ENCODE results near the gene EML5. TPM values are rescaled to one million over a fixed set of nuclear protein-coding genes. Genes with fewer than 3 reads are reported as not detected.

Gene EML5
- total RNA-seq, 1 donor from 2014 or later = not detected

DNA sequence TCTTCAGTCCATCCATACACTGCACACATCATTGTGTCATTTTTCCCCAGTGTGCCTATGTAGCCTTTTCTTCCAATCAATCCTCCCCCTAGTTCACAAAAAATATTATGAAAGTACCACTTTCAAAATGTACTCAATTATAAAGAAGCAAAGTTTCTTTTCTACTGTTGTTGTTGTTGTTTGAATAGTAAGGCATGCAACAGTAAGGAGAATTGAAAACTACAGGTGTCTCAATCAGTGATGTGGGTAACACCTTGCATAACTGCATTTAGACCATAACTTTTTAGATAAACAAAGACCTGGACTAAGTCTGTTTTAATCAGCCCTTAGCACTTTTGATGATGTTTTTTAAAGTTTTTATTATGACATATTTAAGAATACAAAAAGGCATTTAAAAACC is 104.4 kb downstream of the EML5 start:
- no peak for DNase-seq (ENCODE audit: low spot score)
- Mint-ChIP-seq H3K27me3 (ENCODE audit: low read depth) (peaks cover 11% of the 10 kb centered on the region), H3K9me3 (ENCODE audit: low read depth) (no peaks in the 10 kb centered on the region), H3K4me3 (ENCODE audit: unreplicated experiment) (no peak overlapping the region), H3K4me1 (ENCODE audit: low read depth) (no peaks in the 10 kb centered on the region), H3K27ac (ENCODE audit: unreplicated experiment) (no peak overlapping the region), H3K36me3 (ENCODE audit: low read depth) (no peaks in the 10 kb centered on the region)
- TF ChIP-seq, protein P1, sequence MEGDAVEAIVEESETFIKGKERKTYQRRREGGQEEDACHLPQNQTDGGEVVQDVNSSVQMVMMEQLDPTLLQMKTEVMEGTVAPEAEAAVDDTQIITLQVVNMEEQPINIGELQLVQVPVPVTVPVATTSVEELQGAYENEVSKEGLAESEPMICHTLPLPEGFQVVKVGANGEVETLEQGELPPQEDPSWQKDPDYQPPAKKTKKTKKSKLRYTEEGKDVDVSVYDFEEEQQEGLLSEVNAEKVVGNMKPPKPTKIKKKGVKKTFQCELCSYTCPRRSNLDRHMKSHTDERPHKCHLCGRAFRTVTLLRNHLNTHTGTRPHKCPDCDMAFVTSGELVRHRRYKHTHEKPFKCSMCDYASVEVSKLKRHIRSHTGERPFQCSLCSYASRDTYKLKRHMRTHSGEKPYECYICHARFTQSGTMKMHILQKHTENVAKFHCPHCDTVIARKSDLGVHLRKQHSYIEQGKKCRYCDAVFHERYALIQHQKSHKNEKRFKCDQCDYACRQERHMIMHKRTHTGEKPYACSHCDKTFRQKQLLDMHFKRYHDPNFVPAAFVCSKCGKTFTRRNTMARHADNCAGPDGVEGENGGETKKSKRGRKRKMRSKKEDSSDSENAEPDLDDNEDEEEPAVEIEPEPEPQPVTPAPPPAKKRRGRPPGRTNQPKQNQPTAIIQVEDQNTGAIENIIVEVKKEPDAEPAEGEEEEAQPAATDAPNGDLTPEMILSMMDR (IDR thresholded peaks at IDR 0.05) = no peak

GRCh38 chr14:88683119-88683518 is 109.6 kb downstream of the EML5 start:
- TF ChIP-seq, protein P1 (IDR thresholded peaks at IDR 0.05) = no peak
- peaks cover 20% of the 10 kb centered on the region for H3K27me3 Mint-ChIP-seq (ENCODE audit: low read depth)
- no peak overlapping the region for H3K27ac Mint-ChIP-seq (ENCODE audit: unreplicated experiment)
- no peak overlapping the region for H3K4me3 Mint-ChIP-seq (ENCODE audit: unreplicated experiment)
- DNase-seq (ENCODE audit: low spot score) = no peak
- no peaks in the 10 kb centered on the region for H3K36me3 Mint-ChIP-seq (ENCODE audit: low read depth)
- no peaks in the 10 kb centered on the region for H3K9me3 Mint-ChIP-seq (ENCODE audit: low read depth)
- H3K4me1 Mint-ChIP-seq (ENCODE audit: low read depth) = no peaks in the 10 kb centered on the region

DNA sequence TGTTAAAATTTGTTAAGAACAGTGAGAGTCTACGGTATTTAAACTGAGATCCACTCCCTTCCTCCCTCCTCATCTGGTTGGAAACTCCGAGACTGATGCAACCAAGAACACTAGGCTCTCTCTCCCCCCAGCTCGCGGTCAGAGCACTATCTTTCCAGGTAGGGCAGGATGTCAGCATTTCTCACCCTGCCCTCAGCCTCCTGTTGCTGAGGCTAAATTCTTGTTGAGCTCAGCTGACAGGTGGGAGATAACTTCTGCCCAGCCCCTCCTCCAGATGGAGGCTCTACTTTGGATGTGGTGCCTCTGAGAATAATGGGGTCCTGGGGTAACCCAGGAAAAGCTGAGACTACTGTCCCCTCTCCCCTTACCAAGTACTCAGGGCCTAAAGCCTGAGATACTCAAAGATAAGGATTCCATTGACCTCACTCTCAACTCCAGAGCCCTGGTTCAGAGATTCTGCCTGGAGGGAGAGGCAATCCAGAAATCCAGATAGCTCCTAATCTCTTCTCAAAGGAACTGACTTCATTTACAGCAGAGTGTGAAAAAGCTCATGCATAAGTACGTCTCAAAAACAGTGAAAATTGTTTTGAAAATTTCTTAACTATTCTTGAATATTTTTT is 110.1 kb downstream of the EML5 start:
- Mint-ChIP-seq H3K27ac (ENCODE audit: unreplicated experiment) (no peak overlapping the region), H3K4me3 (ENCODE audit: unreplicated experiment) (no peak overlapping the region), H3K36me3 (ENCODE audit: low read depth) (no peaks in the 10 kb centered on the region), H3K27me3 (ENCODE audit: low read depth) (peaks cover 20% of the 10 kb centered on the region), H3K4me1 (ENCODE audit: low read depth) (no peaks in the 10 kb centered on the region), H3K9me3 (ENCODE audit: low read depth) (no peaks in the 10 kb centered on the region)
- no peak for DNase-seq (ENCODE audit: low spot score)
- TF ChIP-seq, protein P1 (IDR thresholded peaks at IDR 0.05) = no peak

DNA sequence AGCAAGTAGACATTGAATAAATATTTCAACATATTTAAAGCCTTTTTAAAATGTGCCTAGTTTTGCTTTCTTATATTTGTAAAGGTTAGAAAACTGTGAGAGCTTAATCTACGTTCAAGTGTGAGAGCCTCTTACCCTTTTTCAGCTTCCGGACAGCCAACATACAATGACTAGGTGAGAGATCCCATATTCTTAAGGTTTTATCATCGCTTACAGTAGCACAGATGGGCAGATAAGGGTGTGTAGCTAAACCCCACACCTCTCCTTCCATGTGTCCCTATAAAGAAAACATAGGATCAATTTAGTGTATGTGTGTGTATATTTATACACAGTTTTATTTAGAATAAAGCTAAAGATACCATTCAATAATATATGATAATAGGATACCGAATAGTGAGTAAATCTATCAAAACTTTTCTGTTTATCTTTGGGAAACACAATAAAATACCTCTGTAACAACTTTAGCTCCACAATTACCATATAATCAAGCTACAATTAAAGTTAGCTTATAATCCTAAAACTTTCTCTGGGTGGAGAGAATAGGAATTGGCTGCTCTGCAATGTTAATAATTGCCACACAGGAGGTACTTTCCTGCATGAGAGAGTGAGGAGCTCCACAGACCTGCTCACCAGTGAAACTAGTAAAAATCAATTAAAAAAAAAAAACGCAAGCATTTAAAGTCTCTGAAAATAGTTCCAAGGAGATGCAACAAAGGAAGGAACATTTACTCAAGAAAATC is 110.8 kb downstream of the EML5 start:
- DNase-seq (ENCODE audit: low spot score) = no peak
- TF ChIP-seq, protein P1 (IDR thresholded peaks at IDR 0.05) = no peak
- Mint-ChIP-seq H3K36me3 (ENCODE audit: low read depth) (no peaks in the 10 kb centered on the region), H3K27ac (ENCODE audit: unreplicated experiment) (no peak overlapping the region), H3K4me1 (ENCODE audit: low read depth) (no peaks in the 10 kb centered on the region), H3K27me3 (ENCODE audit: low read depth) (peaks cover 25% of the 10 kb centered on the region), H3K9me3 (ENCODE audit: low read depth) (no peaks in the 10 kb centered on the region), H3K4me3 (ENCODE audit: unreplicated experiment) (no peak overlapping the region)

DNA sequence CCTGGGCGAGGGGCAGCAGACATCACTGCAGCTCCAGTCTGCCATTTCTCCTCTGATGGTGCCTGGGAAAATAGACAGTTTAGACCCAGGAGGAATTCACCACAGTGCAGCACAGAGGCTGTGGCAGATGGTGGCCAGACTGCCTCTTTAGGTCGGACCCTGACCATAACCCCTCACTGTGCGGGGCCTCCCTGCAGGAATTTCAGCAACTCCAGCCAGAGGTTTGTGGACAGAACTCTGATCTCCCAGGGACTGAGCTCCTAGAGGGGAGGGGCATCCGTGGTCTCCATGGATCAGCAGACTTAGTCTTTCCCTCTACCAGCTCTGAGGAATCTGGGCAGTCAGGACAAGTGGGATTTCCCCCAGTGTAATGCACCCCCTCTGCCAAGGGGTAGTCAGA is 123.4 kb downstream of the EML5 start:
- peaks cover 18% of the 10 kb centered on the region for H3K9me3 Mint-ChIP-seq (ENCODE audit: low read depth)
- H3K36me3 Mint-ChIP-seq (ENCODE audit: low read depth) = peaks cover 5% of the 10 kb centered on the region
- H3K4me3 Mint-ChIP-seq (ENCODE audit: unreplicated experiment) = no peak overlapping the region
- TF ChIP-seq, protein P1 (IDR thresholded peaks at IDR 0.05) = no peak
- peaks cover 22% of the 10 kb centered on the region for H3K27me3 Mint-ChIP-seq (ENCODE audit: low read depth)
- DNase-seq (ENCODE audit: low spot score) = no peak
- H3K4me1 Mint-ChIP-seq (ENCODE audit: low read depth) = no peaks in the 10 kb centered on the region
- H3K27ac Mint-ChIP-seq (ENCODE audit: unreplicated experiment) = no peak overlapping the region

All from chondrocyte (in vitro differentiated cells).